ENCODE measurements around the gene ZNF385D. TPM values are rescaled to one million over a fixed set of nuclear protein-coding genes. Genes with fewer than 3 reads are reported as not detected.
"Not testable (repeated sequence)": the region's sequence is repeated elsewhere in the genome, so short reads cannot be mapped to it uniquely, and the experiment has no call there.

ZNF385D gene
- total and polyA plus RNA-seq, 3 experiments from 2014 or later, result not detected

DNA sequence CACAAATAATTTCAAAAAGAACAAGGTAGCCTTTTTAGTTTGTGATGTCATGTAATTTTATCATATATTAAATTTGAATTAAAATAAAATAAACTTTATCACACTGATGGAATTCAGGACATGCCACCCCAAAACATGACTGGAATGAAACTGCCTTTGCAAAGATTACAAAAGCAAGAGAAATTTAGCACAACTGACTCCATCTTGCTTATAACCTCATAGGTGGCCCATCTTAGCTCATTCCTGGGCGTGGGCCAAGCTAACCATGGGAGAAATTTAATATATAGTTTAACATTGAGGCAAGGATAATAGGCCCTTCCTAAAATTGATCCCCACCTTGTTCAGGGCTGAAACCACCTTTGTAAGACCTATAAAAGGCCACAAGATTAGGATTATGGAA lies 235.6 kb downstream of the ZNF385D start:
- Histone ChIP-seq H3K4me1 (ENCODE audit: insufficient read depth, low read length) (no peaks in the 10 kb centered on the region), H3K27ac (ENCODE audit: low read depth, low read length) (no peak overlapping the region), H3K9me3 (ENCODE audit: low read length) (no peaks in the 10 kb centered on the region), H3K4me3 (ENCODE audit: low read length) (no peak overlapping the region), H3K36me3 (ENCODE audit: insufficient read depth, low read length) (no peaks in the 10 kb centered on the region), H3K27me3 (ENCODE audit: insufficient read depth, low read length, poor library complexity, severe bottlenecking) (no peaks in the 10 kb centered on the region)
- POLR2A ChIA-PET, result no interaction called here
- no peaks in the 10 kb centered on the region for H3K36me3 Mint-ChIP-seq
- peaks cover 5 to 21% (median 8%) of the 10 kb centered on the region in 5 donors for H3K9me3 Mint-ChIP-seq
- H3K27me3 Mint-ChIP-seq, result no peaks in the 10 kb centered on the region
- DNase-seq, result no peak
- CTCF ChIA-PET, result no interaction called here
- no peaks in the 10 kb centered on the region for H3K4me1 Mint-ChIP-seq
- no peak overlapping the region for H3K27ac Mint-ChIP-seq
- H3K4me3 Mint-ChIP-seq, result no peak overlapping the region

DNA sequence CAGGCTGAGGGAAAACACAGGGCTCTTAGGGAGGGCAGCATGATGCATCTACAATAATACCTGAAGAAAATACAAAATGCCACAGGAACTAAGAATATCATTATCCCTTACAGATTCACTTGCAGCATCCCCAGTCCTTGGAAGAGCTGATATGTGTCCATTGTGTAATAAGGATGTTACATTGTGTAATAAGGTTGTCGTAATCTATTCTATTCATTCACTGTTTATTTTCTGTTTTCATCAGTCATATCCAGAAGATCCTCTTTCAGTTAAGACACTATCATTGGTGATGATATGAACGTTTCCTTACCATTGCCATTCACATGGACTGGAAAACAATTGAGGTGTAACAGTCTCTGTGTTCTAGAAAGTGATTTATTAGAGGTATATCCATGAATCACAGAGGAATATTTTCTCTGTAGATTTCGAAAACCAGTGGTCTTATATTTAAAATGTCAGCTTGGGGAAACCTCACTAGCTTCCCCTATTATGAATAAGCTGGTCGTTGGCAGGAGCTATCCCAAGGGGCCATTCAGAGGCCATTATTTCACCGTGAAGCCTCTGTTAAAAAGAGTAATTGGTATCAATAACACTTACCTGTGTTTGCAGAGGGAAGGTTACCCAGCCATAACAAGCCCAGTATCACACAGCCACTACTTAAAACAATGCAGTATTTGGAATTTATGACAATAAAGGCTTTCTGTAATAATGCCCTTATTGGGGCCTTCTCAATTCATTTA lies 241.1 kb downstream of the ZNF385D start:
- Histone ChIP-seq H3K4me1 (ENCODE audit: insufficient read depth, low read length) (no peaks in the 10 kb centered on the region), H3K9me3 (ENCODE audit: low read length) (no peaks in the 10 kb centered on the region), H3K27me3 (ENCODE audit: insufficient read depth, low read length, poor library complexity, severe bottlenecking) (no peaks in the 10 kb centered on the region), H3K27ac (ENCODE audit: low read depth, low read length) (no peak overlapping the region), H3K36me3 (ENCODE audit: insufficient read depth, low read length) (no peaks in the 10 kb centered on the region), H3K4me3 (ENCODE audit: low read length) (no peak overlapping the region)
- Mint-ChIP-seq H3K4me3 (no peak overlapping the region), H3K4me1 (no peaks in the 10 kb centered on the region), H3K27ac (no peak overlapping the region), H3K36me3 (no peaks in the 10 kb centered on the region), H3K27me3 (no peaks in the 10 kb centered on the region), H3K9me3 (peaks cover 1 to 26% (median 8%) of the 10 kb centered on the region in 5 donors)
- ChIA-PET POLR2A (no interaction called here), CTCF (no interaction called here)
- no peak for DNase-seq

DNA sequence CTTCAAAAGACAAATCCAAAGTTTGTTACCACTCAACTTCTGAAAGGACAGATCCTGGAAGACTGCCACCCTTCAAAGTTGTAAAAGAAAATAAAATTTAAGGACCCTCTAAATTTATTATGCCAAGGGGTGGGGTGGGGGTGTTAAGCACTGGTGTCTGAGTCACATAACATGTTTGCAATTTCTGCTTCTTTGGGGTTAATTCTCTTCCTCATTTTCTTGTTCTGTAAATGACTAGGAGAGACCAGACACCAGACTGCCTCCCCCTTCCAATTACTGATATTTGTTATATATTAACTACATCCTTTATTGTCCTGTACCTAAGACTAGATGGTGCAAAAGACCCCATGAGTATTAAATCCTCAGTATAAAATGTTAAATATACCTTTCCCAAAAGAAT lies 242.8 kb downstream of the ZNF385D start:
- Mint-ChIP-seq H3K36me3 (no peaks in the 10 kb centered on the region), H3K9me3 (peaks cover 3 to 28% (median 9%) of the 10 kb centered on the region in 5 donors), H3K4me1 (no peaks in the 10 kb centered on the region), H3K4me3 (no peak overlapping the region), H3K27me3 (no peaks in the 10 kb centered on the region), H3K27ac (no peak overlapping the region)
- H3K27ac ChIP-seq (ENCODE audit: low read depth, low read length), result no peak overlapping the region
- H3K9me3 ChIP-seq (ENCODE audit: low read length), result no peaks in the 10 kb centered on the region
- H3K27me3 ChIP-seq (ENCODE audit: insufficient read depth, low read length, poor library complexity, severe bottlenecking), result no peaks in the 10 kb centered on the region
- CTCF ChIA-PET, result no interaction called here
- DNase-seq, result no peak
- H3K4me3 ChIP-seq (ENCODE audit: low read length), result no peak overlapping the region
- H3K36me3 ChIP-seq (ENCODE audit: insufficient read depth, low read length), result no peaks in the 10 kb centered on the region
- POLR2A ChIA-PET, result no interaction called here
- no peaks in the 10 kb centered on the region for H3K4me1 ChIP-seq (ENCODE audit: insufficient read depth, low read length)

DNA sequence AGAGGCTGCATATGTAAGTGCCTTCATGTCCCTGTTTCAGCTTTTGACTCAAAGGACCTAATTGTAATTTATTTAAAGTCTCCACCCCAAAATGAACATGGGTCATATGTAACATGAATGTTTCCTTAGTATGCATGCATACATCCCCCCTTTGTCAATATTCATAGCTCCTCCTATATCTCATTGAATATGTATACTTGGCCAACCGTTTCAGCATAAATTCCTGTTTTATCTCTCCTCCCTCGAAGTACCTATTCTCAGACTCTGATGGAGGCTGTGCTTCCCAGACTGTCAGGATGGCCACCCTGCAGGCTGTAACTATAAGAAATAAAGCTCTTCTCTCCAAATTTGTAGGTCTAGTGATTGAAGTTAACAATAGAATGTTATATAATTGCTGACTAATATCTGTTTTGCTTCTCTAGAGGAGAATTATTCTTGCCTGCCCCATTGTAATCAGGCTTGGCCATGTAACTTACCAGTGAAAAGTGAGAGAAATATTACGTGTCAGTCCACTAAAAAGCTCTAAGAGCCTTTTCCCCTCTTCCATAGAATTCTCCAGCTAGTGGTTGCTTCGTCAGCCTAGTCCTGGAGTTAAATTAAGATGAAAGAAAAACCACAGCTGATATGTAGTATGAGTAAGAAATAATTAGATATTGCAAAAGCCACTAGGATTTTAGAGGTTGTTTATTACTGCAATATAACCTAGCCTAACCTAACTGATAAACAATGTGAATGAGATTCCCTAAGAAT lies 245.1 kb downstream of the ZNF385D start:
- no peaks in the 10 kb centered on the region for H3K9me3 ChIP-seq (ENCODE audit: low read length)

DNA sequence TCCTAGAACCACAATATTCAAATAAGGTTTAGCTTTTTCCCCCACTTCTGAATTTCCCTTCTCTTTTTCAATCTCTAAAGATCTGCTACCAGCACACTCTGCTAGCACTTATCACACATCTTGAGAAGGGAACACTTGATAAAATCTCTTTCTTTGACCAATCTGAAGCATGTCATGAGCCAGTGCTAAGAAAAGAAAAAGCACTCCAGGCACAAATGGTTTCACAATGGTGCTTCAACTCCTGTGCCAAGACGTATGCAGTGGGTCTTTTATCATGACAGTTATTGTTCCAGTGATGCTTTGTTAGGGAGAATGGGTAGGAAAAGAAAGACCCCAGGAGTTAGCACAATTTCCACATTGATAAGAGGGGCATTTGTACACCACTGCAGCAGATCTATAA lies 248.4 kb downstream of the ZNF385D start:
- Mint-ChIP-seq H3K27ac (no peak overlapping the region), H3K4me1 (no peaks in the 10 kb centered on the region), H3K36me3 (no peaks in the 10 kb centered on the region), H3K27me3 (no peaks in the 10 kb centered on the region), H3K4me3 (no peak overlapping the region), H3K9me3 (peaks cover 2 to 25% (median 16%) of the 10 kb centered on the region in 5 donors)
- H3K27me3 ChIP-seq (ENCODE audit: insufficient read depth, low read length, poor library complexity, severe bottlenecking), result no peaks in the 10 kb centered on the region
- DNase-seq, result no peak
- POLR2A ChIA-PET, result no interaction called here
- no peaks in the 10 kb centered on the region for H3K36me3 ChIP-seq (ENCODE audit: insufficient read depth, low read length)
- H3K9me3 ChIP-seq (ENCODE audit: low read length), result no peaks in the 10 kb centered on the region
- H3K4me3 ChIP-seq (ENCODE audit: low read length), result no peak overlapping the region
- no peaks in the 10 kb centered on the region for H3K4me1 ChIP-seq (ENCODE audit: insufficient read depth, low read length)
- no peak overlapping the region for H3K27ac ChIP-seq (ENCODE audit: low read depth, low read length)
- CTCF ChIA-PET, result no interaction called here

More for the DNA sequence above, 245.1 kb downstream of the ZNF385D start:
- ChIA-PET CTCF (no interaction called here), POLR2A (no interaction called here)
- Mint-ChIP-seq H3K27ac (no peak overlapping the region), H3K4me1 (no peaks in the 10 kb centered on the region), H3K9me3 (peaks cover 2 to 24% (median 6%) of the 10 kb centered on the region in 5 donors), H3K36me3 (no peaks in the 10 kb centered on the region), H3K4me3 (no peak overlapping the region), H3K27me3 (no peaks in the 10 kb centered on the region)
- H3K36me3 ChIP-seq (ENCODE audit: insufficient read depth, low read length), result no peaks in the 10 kb centered on the region
- no peaks in the 10 kb centered on the region for H3K4me1 ChIP-seq (ENCODE audit: insufficient read depth, low read length)
- no peaks in the 10 kb centered on the region for H3K27me3 ChIP-seq (ENCODE audit: insufficient read depth, low read length, poor library complexity, severe bottlenecking)
- no peak overlapping the region for H3K4me3 ChIP-seq (ENCODE audit: low read length)
- no peak overlapping the region for H3K27ac ChIP-seq (ENCODE audit: low read depth, low read length)
- DNase-seq, result no peak

DNA sequence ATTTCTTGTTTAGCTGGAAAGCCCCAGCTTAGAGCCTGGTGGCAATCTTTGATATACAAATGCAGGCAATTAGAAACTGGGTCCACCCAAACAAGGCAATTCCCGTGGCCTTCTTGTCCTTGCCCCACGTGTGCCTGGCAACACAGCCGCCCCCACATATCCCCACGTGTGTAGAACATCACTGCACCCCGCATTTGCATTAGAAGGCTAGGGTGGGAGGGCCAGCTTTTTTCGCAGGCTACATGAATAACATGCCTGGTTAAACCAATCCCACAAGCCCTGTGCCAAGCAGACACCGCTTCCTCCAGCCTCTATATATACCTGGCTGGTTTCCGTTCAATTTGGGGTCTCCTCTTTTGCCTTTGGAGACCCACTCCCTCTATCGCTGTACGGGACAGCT lies 250.2 kb downstream of the ZNF385D start:
- CTCF ChIA-PET, result no interaction called here
- Histone ChIP-seq H3K27me3 (ENCODE audit: insufficient read depth, low read length, poor library complexity, severe bottlenecking) (no peaks in the 10 kb centered on the region), H3K9me3 (ENCODE audit: low read length) (no peaks in the 10 kb centered on the region), H3K27ac (ENCODE audit: low read depth, low read length) (no peak overlapping the region), H3K4me1 (ENCODE audit: insufficient read depth, low read length) (no peaks in the 10 kb centered on the region), H3K36me3 (ENCODE audit: insufficient read depth, low read length) (no peaks in the 10 kb centered on the region), H3K4me3 (ENCODE audit: low read length) (no peak overlapping the region)
- Mint-ChIP-seq H3K4me3 (no peak overlapping the region), H3K9me3 (peaks cover 2 to 29% (median 18%) of the 10 kb centered on the region in 5 donors), H3K27ac (no peak overlapping the region), H3K4me1 (no peaks in the 10 kb centered on the region), H3K36me3 (no peaks in the 10 kb centered on the region), H3K27me3 (no peaks in the 10 kb centered on the region)
- DNase-seq, result no peak
- POLR2A ChIA-PET, result no interaction called here

DNA sequence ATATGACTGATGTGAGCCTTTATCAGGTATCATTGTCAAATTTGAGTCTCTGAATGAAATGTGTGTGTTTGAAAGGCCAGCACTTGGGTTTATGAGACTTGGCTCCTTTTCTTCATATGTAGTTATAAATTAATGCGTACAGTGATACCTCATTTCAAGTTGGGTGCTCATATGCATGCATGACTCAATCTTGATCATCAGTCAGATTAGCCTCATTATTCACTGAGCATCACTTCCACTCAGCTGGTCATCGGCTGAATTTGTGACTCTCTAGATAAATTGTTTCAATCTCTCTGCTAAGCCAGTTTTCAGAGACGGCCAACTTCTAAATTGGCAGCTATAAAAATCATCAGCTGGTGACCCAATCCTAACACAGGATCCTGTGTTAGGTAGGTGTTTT lies 260.3 kb downstream of the ZNF385D start:
- not testable (repeated sequence) for DNase-seq

DNA sequence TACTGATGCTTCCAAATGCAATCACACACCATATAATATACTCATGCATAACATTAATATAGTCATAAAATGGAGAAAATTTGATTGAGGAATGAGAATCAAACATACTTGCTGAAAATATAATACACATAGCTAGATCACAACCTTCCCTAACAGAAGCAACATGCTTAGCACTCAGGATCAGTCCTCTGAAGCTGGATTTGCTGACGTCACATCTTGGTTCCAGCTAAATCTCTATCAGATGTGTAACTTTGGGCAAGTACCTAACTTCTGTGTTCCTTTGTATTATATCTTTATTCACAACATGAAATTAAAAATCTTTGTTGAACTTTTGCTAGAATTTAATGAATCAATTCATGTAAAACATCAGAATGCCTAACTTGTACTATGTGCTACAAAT lies 263.5 kb downstream of the ZNF385D start:
- DNase-seq, result no peak
- no peaks in the 10 kb centered on the region for H3K4me1 Mint-ChIP-seq
- no peak overlapping the region for H3K4me3 ChIP-seq (ENCODE audit: low read length)
- H3K27ac Mint-ChIP-seq, result no peak overlapping the region
- POLR2A ChIA-PET, result no interaction called here
- H3K27me3 Mint-ChIP-seq, result no peaks in the 10 kb centered on the region
- no peaks in the 10 kb centered on the region for H3K27me3 ChIP-seq (ENCODE audit: insufficient read depth, low read length, poor library complexity, severe bottlenecking)
- CTCF ChIA-PET, result no interaction called here
- no peak overlapping the region for H3K4me3 Mint-ChIP-seq
- no peaks in the 10 kb centered on the region for H3K36me3 ChIP-seq (ENCODE audit: insufficient read depth, low read length)
- H3K27ac ChIP-seq (ENCODE audit: low read depth, low read length), result no peak overlapping the region
- H3K9me3 Mint-ChIP-seq, result peaks cover 2 to 16% (median 7%) of the 10 kb centered on the region in 5 donors
- no peaks in the 10 kb centered on the region for H3K4me1 ChIP-seq (ENCODE audit: insufficient read depth, low read length)
- no peaks in the 10 kb centered on the region for H3K36me3 Mint-ChIP-seq
- H3K9me3 ChIP-seq (ENCODE audit: low read length), result no peaks in the 10 kb centered on the region

More for the DNA sequence above, 260.3 kb downstream of the ZNF385D start:
- H3K4me3 ChIP-seq (ENCODE audit: low read length); H3K4me1 ChIP-seq (ENCODE audit: insufficient read depth, low read length); H3K36me3 ChIP-seq (ENCODE audit: insufficient read depth, low read length); H3K27ac ChIP-seq (ENCODE audit: low read depth, low read length); H3K27me3 Mint-ChIP-seq; H3K36me3 Mint-ChIP-seq; POLR2A ChIA-PET; H3K27me3 ChIP-seq (ENCODE audit: insufficient read depth, low read length, poor library complexity, severe bottlenecking); H3K9me3 ChIP-seq (ENCODE audit: low read length); H3K4me1 Mint-ChIP-seq; H3K4me3 Mint-ChIP-seq; CTCF ChIA-PET; H3K27ac Mint-ChIP-seq: not testable (repeated sequence)
- peaks cover 2 to 18% (median 8%) of the 10 kb centered on the region in 5 donors for H3K9me3 Mint-ChIP-seq
